ENCODE results near the gene RARB.

Gene RARB

DNA sequence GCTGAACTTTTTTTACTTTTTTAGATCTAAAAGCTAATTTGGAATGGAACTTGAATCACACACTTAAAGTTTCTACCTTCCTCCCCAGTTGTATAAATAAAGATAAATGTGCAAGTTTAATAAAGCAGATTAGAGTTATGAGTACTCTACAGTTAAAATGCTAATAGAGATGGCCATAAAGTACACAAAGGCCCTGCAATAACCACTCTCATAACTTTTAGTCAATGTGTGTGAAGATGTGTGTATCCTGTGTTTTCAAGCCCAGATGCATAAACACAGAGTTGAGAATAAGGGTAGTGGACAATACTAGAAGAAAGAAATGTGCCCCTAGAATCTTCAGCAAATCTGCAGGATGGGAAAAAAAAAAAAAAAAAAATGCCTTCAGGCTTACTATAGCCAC is 191.3 kb downstream of the RARB start:
- DNase-seq, result no peak

DNA sequence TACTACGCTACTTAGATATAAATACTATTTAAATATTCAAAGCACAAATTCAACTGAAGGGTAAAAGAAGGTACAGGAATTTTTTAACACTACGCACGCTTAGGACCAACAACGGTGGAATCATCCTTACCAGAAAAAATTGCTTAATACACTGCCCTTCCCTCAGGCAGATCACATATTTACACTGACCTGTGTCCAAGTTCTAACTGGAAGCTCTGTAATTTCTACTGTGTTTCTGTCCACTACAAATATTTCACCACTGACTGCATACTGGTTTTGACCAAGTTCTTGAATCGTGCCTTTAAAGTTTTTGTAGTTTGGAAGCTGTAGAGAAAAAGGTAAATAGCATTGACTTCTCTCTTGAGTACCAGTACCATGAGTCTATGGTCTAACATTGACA is 192.4 kb downstream of the RARB start:
- DNase-seq, result no peak

DNA sequence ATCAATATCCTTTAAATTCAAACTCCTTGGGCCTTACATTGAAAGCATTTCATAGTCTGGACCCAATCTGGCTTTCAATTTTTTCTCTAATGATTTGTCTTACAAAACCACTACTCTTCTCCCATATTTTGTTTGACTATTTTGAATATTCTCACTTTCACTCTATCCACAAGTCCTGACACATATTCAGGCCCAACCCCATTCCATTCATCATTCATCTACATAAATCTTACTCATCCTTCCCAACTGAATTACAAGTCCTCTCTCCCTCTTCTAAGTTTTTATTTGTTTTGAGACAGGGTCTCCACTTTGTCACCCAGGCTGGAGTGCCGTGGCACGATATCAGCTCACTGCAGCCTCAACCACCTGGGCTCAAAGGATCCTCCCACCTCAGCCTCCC is 193.0 kb downstream of the RARB start:
- DNase-seq, result no peak

DNA sequence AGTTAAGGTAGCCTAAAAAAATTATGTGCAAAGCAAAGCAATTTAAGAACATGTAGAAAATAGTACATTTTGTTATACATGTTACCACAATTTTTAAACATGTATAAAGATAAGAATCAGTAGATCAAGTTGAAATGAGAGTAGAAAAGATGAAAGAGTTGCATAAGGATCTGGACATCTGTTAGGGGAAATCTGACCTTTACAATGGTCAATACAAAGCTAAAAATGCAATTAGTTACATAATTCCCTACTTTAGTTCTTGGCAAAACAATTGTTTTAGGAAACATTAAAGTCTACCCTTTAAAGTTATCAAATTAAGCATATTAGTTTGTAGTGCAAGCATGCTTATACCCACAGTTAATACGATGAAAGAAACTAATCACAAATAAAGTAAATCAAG is 203.9 kb downstream of the RARB start:
- DNase-seq, result no peak

DNA sequence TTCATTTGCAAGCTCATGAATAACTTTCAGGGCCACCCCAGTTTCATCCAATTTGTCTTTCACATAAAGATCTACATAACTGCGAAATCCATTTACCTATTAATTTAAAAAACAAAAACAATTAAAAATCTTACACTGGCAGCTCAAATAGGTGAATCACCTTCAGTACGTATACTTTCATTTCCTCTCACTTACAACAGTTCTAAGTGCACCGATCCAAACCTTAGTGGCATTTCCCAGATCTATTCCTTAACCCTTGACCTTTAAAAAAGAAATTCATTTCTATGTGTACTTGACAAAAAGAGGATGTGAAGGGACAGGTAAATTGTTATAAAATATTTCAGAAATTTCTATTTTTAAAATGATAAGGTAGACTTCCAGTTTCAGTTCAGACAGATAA is 205.9 kb downstream of the RARB start:
- no peak for DNase-seq

DNA sequence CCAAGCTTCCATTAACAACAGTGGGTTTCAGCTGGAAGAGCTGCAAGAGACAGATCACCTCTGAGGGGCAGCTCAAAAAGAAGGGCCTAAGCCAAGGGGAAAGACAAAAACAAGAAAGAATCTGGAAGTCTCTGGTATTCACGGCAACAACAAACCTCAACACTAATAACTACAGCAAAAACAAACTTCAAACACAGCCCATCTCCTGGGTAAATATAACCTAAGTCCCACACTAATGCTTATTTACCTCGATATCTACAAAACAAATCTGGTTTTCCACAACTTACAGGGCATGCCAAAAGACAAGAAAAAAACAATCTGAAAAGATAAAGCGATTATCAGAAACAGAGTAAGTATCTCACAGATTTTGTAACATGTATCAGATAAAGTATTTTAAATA is 207.0 kb downstream of the RARB start:
- DNase-seq, result no peak

Measured in NCI-H2171 treated with DMSO at 0.1 percent for 48 hours (cell line).